IPS-18a (cell line): Measurements from ENCODE around the gene PHETA1.
"Not testable (repeated sequence)": the region's sequence is repeated elsewhere in the genome, so short reads cannot be mapped to it uniquely, and the experiment has no call there.

Experiments
- H3K27ac ChIP-seq: one replicate; pipeline ENCODE4 v1.5.1; 2013; ENCODE audit warnings: low read length
- H3K27me3 ChIP-seq: one replicate; pipeline ENCODE4 v1.6.1; 2013; ENCODE audit warnings: mild to moderate bottlenecking, low read length; ENCODE audit not compliant: control insufficient read depth, insufficient read depth
- H3K36me3 ChIP-seq: one replicate; pipeline ENCODE4 v1.6.1; 2013; ENCODE audit warnings: low read depth, low read length; ENCODE audit not compliant: control insufficient read depth
- H3K4me1 ChIP-seq: one replicate; pipeline ENCODE4 v1.6.1; 2013; ENCODE audit warnings: low read depth, low read length; ENCODE audit not compliant: control insufficient read depth
- H3K4me3 ChIP-seq: one replicate; pipeline ENCODE4 v1.5.1; 2013; ENCODE audit warnings: low read length
- H3K9ac ChIP-seq: one replicate; pipeline ENCODE4 v1.6.1; 2013; ENCODE audit warnings: mild to moderate bottlenecking, low read length, moderate library complexity
- H3K9me3 ChIP-seq: one replicate; pipeline ENCODE4 v1.6.1; 2013; ENCODE audit warnings: low read depth, low read length; ENCODE audit not compliant: control insufficient read depth

PHETA1 gene

DNA sequence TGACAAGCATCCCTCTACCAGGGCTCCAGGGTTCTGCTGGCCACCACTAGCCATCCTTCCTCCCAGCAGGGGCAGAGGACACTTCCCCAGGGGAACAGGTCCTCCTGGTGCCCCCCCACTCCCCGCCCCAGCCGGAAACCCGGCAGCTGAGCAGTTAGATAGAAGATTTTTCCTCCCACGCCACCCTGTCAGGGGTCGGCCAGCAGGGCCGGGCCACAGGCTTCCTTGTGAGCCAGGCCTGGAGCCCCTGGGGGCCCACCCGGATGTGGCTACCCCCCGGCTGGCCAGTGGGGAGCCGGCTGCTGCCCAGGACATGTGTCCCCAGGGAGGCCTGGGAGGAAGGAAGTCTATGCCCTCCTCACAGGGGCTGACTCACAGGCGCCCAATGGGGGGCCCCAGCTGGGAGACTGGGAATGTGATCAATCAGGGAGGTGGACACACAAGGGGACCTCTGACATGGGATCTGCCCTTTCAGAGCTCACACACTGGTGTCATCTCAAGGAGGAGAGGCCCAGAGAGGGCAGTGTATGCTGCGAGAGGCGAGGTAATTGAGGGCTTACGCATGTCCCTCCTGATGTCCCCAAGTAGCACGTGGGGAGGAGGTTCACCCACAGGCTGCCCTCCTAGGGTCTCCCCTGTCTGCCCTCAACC is 41.0 kb upstream of the PHETA1 start:
- Histone ChIP-seq H3K27ac (no peak overlapping the region), H3K9ac (no peak overlapping the region), H3K9me3 (no peaks in the 10 kb centered on the region), H3K4me3 (no peak overlapping the region), H3K27me3 (no peaks in the 10 kb centered on the region), H3K36me3 (no peaks in the 10 kb centered on the region), H3K4me1 (peaks cover 39% of the 10 kb centered on the region)

DNA sequence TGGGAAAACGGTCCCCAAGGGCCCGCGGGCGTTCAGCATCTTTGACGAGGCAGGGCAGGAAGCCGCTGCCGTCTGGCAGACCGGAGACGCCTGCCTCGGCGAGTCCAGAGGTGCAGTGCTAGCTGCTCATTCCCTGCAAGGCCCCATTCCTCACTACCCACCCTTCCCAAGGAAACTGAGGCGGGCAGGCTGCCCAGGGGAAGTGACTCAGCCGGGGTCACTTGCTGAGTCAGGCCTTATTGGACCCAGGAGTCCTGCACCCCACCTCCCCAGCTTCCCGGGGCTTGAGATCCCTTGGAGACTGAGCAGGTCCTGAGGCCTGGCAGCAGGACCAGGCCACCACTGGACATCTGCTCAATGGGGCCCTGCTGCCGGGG is 40.5 kb upstream of the PHETA1 start:
- Histone ChIP-seq H3K4me3 (no peak overlapping the region), H3K9ac (no peak overlapping the region)

DNA sequence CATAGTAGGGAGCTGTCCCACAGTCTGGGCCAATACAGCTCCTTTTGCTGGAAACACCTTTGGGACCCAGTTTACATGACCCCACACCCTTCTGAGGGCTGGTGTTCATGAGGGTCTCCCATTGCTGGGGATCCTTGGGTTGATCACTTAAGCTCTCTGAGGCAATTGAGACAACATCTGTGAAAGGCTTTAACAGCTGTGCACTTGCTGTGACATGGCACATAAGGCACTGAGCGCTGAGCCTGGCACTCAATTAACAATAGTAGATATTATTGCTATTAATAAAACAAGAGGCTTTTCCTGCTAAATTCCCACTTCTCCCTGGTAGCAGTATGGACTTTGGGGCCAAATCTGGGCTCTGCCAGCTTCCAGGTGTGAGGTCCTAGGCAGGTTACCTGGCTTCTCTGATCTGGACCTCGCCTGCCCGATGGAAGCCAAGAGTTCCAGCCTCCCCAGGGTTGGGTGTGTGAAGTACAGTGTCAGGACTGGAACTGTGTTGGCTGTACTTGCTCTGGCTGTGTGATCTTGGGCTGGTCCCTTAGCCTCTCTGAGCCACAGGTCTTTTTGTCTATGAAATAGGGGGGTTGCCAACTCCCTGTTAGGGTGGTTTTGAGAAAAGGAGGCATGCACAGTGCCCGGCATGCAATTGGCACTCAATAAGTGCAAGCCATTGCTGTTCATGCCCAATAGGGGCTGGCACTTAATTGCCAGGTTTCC is 39.9 kb upstream of the PHETA1 start:
- Histone ChIP-seq H3K9me3 (no peaks in the 10 kb centered on the region), H3K4me1 (peaks cover 49% of the 10 kb centered on the region), H3K36me3 (no peaks in the 10 kb centered on the region), H3K27me3 (no peaks in the 10 kb centered on the region), H3K4me3 (no peak overlapping the region), H3K27ac (no peak overlapping the region), H3K9ac (no peak overlapping the region)

More for the DNA sequence above, 40.5 kb upstream of the PHETA1 start:
- Histone ChIP-seq H3K36me3 (no peaks in the 10 kb centered on the region), H3K9me3 (no peaks in the 10 kb centered on the region), H3K27me3 (no peaks in the 10 kb centered on the region), H3K4me1 (peaks cover 44% of the 10 kb centered on the region), H3K27ac (no peak overlapping the region)

DNA sequence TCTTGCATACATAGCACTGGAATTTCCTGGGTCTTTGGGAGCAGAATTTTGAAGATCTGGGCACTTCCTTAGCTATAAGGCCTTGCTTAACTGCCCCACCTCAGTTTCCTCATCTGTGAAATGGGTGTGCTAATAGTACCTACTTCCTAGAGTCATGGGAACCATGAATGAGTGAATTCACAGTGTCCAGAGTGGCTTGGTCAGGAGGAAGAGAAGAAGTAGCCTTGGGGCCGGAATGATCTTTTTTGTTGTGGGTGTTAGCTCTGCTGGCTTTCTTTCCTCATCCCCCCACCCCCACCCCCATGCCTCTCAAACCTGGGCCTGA is 39.2 kb upstream of the PHETA1 start:
- Histone ChIP-seq H3K27ac (no peak overlapping the region), H3K4me3 (no peak overlapping the region), H3K4me1 (peaks cover 47% of the 10 kb centered on the region)

DNA sequence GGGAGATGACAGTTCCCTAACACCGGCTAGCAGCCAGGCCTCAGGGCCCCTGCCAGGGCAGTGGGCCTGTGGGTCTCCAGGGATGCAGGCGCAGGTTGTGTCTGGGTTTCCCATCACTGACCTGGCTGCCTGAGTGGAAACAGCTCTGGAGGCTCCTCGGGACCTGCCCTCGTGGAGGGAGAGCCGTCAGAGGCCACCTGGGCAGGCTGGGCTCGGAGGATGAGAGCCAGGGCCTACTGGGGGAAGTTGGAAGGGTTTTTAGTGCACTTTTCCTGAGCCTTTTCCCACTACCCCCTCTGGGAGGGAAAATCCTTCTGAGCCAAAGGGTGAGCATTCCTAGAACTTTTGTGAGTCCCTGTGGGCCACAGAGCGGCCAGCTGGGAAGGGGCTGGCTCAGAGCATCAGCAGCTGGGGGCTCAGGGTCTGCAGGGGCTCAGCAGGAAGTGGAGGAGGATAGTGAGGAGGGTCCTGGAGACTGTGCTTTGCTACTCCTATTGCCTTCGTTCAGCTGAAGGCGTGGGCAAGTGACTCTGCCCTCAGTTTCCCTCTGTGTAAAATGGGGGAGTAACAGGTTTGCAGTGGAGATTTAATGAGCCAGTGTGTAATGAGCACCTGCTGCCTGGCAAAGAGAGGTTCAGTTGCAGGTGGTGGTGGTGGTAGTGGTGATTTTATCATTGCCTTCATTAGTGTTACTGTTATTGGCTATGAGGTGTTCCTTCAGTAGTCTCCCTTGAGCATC is 38.7 kb upstream of the PHETA1 start:
- H3K36me3 ChIP-seq = no peaks in the 10 kb centered on the region
- peak overlapping the region; percentile 82 for H3K4me3 ChIP-seq
- no peaks in the 10 kb centered on the region for H3K9me3 ChIP-seq
- no peak overlapping the region for H3K27ac ChIP-seq
- H3K4me1 ChIP-seq = peaks cover 44% of the 10 kb centered on the region
- no peaks in the 10 kb centered on the region for H3K27me3 ChIP-seq
- peak overlapping the region; percentile 56 for H3K9ac ChIP-seq

More for the DNA sequence above, 39.2 kb upstream of the PHETA1 start:
- H3K9me3 ChIP-seq = no peaks in the 10 kb centered on the region
- no peaks in the 10 kb centered on the region for H3K36me3 ChIP-seq
- no peak overlapping the region for H3K9ac ChIP-seq
- H3K27me3 ChIP-seq = no peaks in the 10 kb centered on the region

DNA sequence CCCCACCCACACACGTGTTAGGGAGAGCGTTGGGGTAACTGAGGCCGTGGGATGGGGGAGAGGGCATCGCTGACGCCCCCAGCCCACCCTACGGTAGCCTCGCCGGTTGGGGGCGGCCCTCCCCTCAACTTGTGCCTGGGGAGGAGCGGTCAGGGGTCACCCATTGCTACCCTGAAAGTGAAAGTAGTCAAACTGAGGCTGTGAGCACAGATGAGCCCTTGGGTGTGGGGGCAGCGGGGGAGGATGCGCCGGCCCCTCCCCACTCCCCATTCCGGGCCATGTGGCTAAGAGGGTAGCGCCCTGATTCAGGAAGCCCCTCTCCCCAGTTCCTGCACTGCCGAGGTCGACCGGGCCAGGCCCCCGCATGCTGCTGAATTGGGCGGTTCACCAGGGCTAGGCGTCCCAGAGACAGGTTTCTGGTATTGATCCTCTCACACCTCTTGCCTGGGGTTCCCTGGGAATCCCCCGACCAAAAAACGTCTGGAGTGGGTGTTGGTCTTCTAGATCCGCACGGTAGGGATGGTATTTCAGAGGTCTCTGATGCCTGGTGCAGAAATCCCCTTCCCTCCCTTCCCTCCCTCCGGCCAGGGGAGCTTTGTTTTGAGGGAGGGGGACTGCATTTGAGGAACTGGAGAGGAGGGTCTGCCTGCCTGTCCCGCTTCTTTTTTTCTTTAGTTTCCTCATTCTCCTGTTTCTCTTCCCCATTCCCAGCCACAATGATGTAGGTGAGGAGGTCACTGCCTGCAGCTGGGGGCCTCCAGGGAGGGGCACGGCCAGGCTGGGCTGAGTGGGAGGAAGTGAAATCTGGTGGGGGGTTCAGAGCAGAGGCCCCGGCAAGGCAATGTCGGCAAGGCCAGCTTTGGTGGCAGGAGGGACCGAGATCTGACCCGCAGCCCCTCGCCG is 37.8 kb upstream of the PHETA1 start:
- Histone ChIP-seq H3K4me1 (peaks cover 40% of the 10 kb centered on the region), H3K4me3 (peak overlapping the region; percentile 82), H3K9me3 (no peaks in the 10 kb centered on the region)

DNA sequence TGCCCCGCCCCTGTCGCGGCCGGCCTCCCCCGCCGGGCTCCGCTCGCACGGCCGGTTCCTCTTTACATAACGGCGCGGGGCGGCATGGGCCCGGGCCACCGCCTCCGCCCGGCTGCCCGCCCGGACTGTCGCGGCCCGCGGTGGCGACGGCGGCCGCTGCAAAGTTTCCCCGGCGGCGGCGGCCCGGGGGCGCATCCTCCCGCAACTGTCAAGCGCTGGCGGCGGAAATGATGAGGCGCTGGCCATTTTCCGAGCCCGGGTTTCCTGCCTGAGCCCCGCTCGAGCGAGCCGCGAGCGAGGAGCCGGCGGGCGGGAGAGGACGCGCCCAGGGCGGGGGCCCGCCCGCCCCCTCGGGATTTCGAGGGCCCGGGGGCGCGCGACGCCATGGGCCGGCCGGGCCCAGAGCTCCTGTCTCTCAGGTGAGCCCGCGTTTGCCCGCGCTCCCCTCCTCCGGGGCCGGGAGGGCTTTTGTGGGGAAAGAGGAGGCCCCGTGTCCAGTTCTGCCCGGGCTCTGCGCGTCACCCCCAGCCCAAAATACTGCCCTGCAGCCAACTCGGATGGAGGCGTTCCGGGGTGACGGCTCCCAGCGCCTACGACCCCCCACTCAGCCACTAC is 37.1 kb upstream of the PHETA1 start, which contains the start of gene SH2B3:
TSS of gene SH2B3 (plus strand) at position 65 of the 615 bp plus-strand sequence. CDS start 12,223 bp downstream, outside the sequence.
- H3K4me3 ChIP-seq = peak within 1 kb of the TSS; percentile 82
- peaks cover 32% of the 10 kb centered on the region for H3K4me1 ChIP-seq
- no peaks in the 10 kb centered on the region for H3K36me3 ChIP-seq
- peak within 1 kb of the TSS; percentile 85 for H3K9ac ChIP-seq
- H3K9me3 ChIP-seq = no peaks in the 10 kb centered on the region
- no peaks in the 10 kb centered on the region for H3K27me3 ChIP-seq
- peak within 1 kb of the TSS; percentile 86 for H3K27ac ChIP-seq

More for the DNA sequence above, 37.8 kb upstream of the PHETA1 start:
- peak overlapping the region; percentile 56 for H3K9ac ChIP-seq
- no peak overlapping the region for H3K27ac ChIP-seq
- no peaks in the 10 kb centered on the region for H3K36me3 ChIP-seq
- no peaks in the 10 kb centered on the region for H3K27me3 ChIP-seq

DNA sequence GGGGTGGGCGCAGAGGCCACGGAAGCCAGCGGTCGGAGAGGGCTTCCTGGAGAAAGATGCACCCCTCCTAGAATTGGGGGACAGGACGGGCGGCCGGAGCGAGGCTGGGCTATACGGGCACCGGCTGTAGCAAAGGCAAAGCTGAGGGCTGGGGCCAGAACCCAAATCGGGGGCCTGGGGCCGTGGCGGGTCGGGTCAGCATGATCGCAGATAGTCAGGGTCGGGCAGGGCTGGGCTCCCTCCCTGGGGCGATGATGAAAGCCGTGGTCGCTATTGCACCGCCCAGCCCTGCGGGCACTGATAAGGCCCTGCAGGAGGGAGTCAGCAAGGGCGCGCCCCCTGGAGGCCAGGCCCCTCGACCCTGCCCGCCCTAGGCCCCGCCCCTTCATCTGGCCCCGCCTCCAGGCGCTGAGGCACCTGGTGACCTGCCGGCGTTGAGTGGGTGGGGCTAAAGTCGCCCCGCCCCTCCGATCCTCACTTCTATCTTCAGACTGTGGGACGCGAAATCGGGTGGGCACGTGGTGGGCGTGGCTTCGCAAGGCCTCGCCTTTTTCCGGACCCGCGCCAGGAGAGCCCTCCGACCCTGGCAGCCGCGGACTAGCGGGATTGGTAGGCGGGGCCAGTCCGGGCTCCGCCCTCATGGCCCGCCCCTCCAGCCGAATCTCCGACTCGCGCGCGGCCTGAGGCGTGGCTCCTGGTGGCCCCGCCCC is 36.4 kb upstream of the PHETA1 start:
- Histone ChIP-seq H3K4me1 (peaks cover 27% of the 10 kb centered on the region), H3K4me3 (peak overlapping the region; percentile 67), H3K27me3 (no peaks in the 10 kb centered on the region), H3K9me3 (no peaks in the 10 kb centered on the region), H3K36me3 (no peaks in the 10 kb centered on the region), H3K27ac (peak overlapping the region; percentile 86), H3K9ac (peak overlapping the region; percentile 85)

DNA sequence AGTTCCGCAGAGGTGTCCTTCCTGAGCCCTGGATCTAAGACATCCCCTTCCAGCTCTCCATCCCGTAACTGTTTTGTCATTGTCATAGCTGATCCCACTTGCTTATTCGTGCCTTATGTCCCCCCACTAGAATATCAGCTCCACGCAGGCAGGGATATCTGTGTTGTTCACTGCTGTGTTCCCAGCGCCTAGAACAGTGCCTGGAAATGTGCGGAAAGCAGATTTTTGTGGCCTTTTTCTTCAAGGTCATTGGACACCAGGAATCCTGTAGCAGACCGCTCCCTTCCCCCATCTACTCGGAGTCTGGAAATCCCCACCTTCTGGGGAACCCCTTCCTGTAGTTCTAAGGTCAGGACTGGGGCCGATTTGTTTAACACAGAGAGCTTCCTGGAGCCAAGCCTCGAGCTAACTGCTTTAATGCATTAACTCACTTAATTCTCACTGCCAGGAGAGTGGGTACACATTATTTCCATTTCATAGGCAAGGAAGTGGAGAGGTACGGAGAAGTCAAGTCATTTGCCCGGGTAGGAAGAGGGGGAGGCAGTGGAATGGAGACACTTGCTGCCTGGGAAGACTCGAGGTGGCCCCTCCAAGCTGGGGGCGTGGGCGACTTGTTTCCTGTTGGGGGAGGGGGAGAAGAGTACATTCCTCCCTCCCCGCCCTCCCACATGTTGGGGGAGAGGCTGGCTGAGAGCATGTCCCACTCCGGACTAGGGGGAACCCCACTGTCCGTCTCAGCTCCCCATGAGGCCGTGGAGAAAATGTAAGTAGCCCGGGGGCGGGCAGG is 35.7 kb upstream of the PHETA1 start:
- Histone ChIP-seq H3K9ac (peak overlapping the region; percentile 85), H3K27me3 (no peaks in the 10 kb centered on the region), H3K4me3 (peak overlapping the region; percentile 67), H3K27ac (peak overlapping the region; percentile 86), H3K9me3 (no peaks in the 10 kb centered on the region), H3K4me1 (peaks cover 27% of the 10 kb centered on the region), H3K36me3 (no peaks in the 10 kb centered on the region)

DNA sequence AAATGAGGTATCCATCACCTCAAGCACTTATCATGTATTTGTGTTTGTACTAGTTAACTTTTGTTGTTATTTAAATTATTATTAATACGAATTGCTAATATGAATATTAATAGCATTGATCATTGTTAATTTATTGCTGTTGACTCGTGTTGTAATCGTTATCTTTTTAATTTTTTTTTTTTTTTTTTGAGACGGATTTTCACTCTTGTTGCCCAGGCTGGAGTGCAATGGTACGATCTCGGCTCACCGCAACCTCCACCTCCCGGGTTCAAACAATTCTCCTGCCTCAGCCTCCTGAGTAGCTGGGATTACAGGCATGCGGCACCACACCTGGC is 33.6 kb upstream of the PHETA1 start:
- not testable (repeated sequence) for H3K27ac ChIP-seq, H3K27me3 ChIP-seq, H3K9ac ChIP-seq, H3K9me3 ChIP-seq, H3K36me3 ChIP-seq, H3K4me3 ChIP-seq
- peaks cover 21% of the 10 kb centered on the region for H3K4me1 ChIP-seq
